Body of pancreas (tissue), 4 donors: Measurements from ENCODE around the gene CCNL1.

Experiments used
- POLR2A ChIP-seq, 3 donors: fragments of 450-650 bp; IDR thresholded peaks; one replicate each; pipeline ENCODE4 v1.6.1; 2016; ENCODE audit warnings: antibody characterized with exemption in 3 of 3, mild to moderate bottlenecking in 2 of 3
- TF ChIP-seq, protein P1 (sequence below), 7 experiments: fragments of 450-650 bp in 4 of 7; fragments of 200-600 bp in 3 of 7; sonication (generic) in 3 of 7; IDR thresholded peaks; one replicate each; pipeline ENCODE4 v1.5.1; 2016 to 2019; ENCODE audit warnings: antibody characterized with exemption in 7 of 7

DNA sequence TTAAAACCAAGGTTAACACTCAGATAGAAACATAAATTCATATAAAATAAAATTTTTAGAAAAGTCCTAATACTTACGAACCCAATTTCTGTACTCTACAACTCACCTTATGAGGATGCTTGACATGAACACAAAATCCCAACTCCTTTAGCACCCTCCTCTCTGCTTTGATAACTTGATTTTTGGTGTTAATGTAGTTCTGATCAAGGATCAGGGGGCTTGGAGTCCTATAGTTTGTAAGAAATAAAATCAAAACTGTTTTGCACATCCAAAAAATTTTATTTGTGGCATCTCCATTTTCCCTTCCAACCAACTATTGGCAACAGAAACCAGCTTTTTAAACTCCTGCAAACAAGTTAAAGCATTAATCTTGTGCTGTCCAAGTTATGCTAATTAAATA, 7.0 kb downstream of the CCNL1 start:
- TF ChIP-seq, protein P1, sequence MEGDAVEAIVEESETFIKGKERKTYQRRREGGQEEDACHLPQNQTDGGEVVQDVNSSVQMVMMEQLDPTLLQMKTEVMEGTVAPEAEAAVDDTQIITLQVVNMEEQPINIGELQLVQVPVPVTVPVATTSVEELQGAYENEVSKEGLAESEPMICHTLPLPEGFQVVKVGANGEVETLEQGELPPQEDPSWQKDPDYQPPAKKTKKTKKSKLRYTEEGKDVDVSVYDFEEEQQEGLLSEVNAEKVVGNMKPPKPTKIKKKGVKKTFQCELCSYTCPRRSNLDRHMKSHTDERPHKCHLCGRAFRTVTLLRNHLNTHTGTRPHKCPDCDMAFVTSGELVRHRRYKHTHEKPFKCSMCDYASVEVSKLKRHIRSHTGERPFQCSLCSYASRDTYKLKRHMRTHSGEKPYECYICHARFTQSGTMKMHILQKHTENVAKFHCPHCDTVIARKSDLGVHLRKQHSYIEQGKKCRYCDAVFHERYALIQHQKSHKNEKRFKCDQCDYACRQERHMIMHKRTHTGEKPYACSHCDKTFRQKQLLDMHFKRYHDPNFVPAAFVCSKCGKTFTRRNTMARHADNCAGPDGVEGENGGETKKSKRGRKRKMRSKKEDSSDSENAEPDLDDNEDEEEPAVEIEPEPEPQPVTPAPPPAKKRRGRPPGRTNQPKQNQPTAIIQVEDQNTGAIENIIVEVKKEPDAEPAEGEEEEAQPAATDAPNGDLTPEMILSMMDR (IDR thresholded peaks at IDR 0.05) = no peak
- no peak for TF ChIP-seq POLR2A (IDR thresholded peaks at IDR 0.05)
